K562 (cell line): ENCODE data around the gene IL15. TPM values are rescaled to one million over a fixed set of nuclear protein-coding genes. Genes with fewer than 3 reads are reported as not detected.

ENCODE experiments used
- ATAC-seq: fragments of 200-7000 bp; cut with Tn5 transposase; 3 replicates; pipeline ENCODE4 v1.9.1; 2020; ENCODE audit warnings: moderate library complexity
- BruUV-seq: library from RNA; stranded (reverse); fragments of 400-500 nt; replicated peaks from 2 replicates; lab custom pipeline; 2021; lab: Mats Ljungman, UMichigan
- CTCF ChIA-PET: fragments of 300-600 bp; formaldehyde crosslinking; extraction: SDS; loops from one replicate; lab custom pipeline; 2021; ENCODE audit warnings: low intra/inter-chr PET ratio; lab: Yijun Ruan, JAX
- POLR2A ChIA-PET: fragments of 300-600, 350-650 bp; sonication (Branson Sonifier 250); formaldehyde crosslinking; extraction: SDS; loops from one replicate; lab custom pipeline; 2021; ENCODE audit warnings: antibody characterized with exemption, inconsistent platforms; lab: Yijun Ruan, JAX
- DNase-seq, 4 experiments: peaks; one replicate each; pipeline versions ENCODE4 v3.0.0 to v3.0.0-alpha.2; 2011 to 2018; ENCODE audit warnings: low spot score in 3 of 4, mixed read lengths in 3 of 4; ENCODE audit errors: extremely low read depth in 1 of 4
- FAIRE-seq: peaks from 2 replicates; lab custom pipeline; 2011; peaks lifted over from hg19 to GRCh38; lab: Jason Lieb, UNC
- H2AFZ ChIP-seq: 2 replicates; pipeline ENCODE4 v1.6.0; 2011; ENCODE audit warnings: low read depth, low read length, control low read depth, inconsistent platforms
- H3K27ac ChIP-seq: fragments of 200-600 bp; 3 replicates; pipeline ENCODE4 v1.8.0; 2011; ENCODE audit warnings: low read depth, mild to moderate bottlenecking, control low read depth, inconsistent platforms, low read length, moderate library complexity, mixed read lengths; ENCODE audit errors: extremely low read depth
- H3K27me3 ChIP-seq, 2 experiments: fragments of 300-600 bp in 1 of 2; 2 replicates in 1 of 2; 3 replicates in 1 of 2; pipeline versions ENCODE4 v1.6.0 to v1.8.0; 2011; ENCODE audit warnings: inconsistent platforms in 2 of 2, low read length in 2 of 2, mild to moderate bottlenecking in 1 of 2, mixed read lengths in 1 of 2, moderate library complexity in 1 of 2; ENCODE audit not compliant: control insufficient read depth in 2 of 2, insufficient read depth in 2 of 2
- H3K36me3 ChIP-seq: fragments of 300-600 bp; 3 replicates; pipeline ENCODE4 v1.8.0; 2011; ENCODE audit warnings: mild to moderate bottlenecking, low read length, inconsistent platforms; ENCODE audit not compliant: control insufficient read depth, insufficient read depth
- H3K4me1 ChIP-seq, 2 experiments: fragments of 200-600 bp in 1 of 2; replicated peaks in 1 of 2; 2 replicates in 1 of 2; 3 replicates in 1 of 2; pipeline versions ENCODE4 v1.5.1 to v1.8.0; 2011; ENCODE audit warnings: inconsistent platforms in 2 of 2, low read length in 2 of 2, mild to moderate bottlenecking in 1 of 2, mixed read lengths in 1 of 2, moderate library complexity in 1 of 2; ENCODE audit not compliant: control insufficient read depth in 2 of 2, insufficient read depth in 2 of 2
- H3K4me2 ChIP-seq: 2 replicates; pipeline ENCODE4 v1.6.1; 2011; ENCODE audit warnings: low read length, control low read depth, inconsistent platforms, mixed read lengths; ENCODE audit not compliant: insufficient read depth
- H3K4me3 ChIP-seq: fragments of 200-600 bp; sonication (generic), shearing (Covaris generic); 2 replicates; pipeline ENCODE4 v1.5.1; 2016; ENCODE audit warnings: control low read depth, inconsistent platforms
- H3K79me2 ChIP-seq: fragments of 200-600 bp; 3 replicates; pipeline ENCODE4 v1.8.0; 2011; ENCODE audit warnings: low read length, inconsistent platforms; ENCODE audit not compliant: control insufficient read depth, insufficient read depth
- H3K9ac ChIP-seq, 2 experiments: 2 replicates each; pipeline versions ENCODE4 v1.6.0 to v1.6.1; 2011; ENCODE audit warnings: low read depth in 2 of 2, low read length in 2 of 2, control low read depth in 1 of 2, inconsistent platforms in 1 of 2, mild to moderate bottlenecking in 1 of 2, mixed read lengths in 1 of 2; ENCODE audit not compliant: insufficient read depth in 1 of 2
- H3K9me1 ChIP-seq: one replicate; pipeline ENCODE4 v1.6.0; 2011; ENCODE audit warnings: inconsistent platforms, mild to moderate bottlenecking, low read length, moderate library complexity; ENCODE audit not compliant: control insufficient read depth, insufficient read depth
- H3K9me3 ChIP-seq: replicated peaks from 2 replicates; pipeline ENCODE4 v1.5.1; 2011; ENCODE audit warnings: low read depth, low read length, inconsistent platforms; ENCODE audit not compliant: control insufficient read depth, insufficient read depth
- H4K20me1 ChIP-seq: replicated peaks from 2 replicates; pipeline ENCODE4 v1.6.1; 2011; ENCODE audit warnings: low read length, inconsistent platforms, mixed read lengths; ENCODE audit not compliant: control insufficient read depth, insufficient read depth
- CTBP1 ChIP-seq: fragments of 450-650 bp; IDR thresholded peaks from 2 replicates; pipeline ENCODE4 v1.6.1; 2016; ENCODE audit warnings: borderline replicate concordance
- DLX4 ChIP-seq: fragments of 250-450 bp; sonication (Bioruptor Pico); IDR thresholded peaks from 2 replicates; pipeline ENCODE4 v1.6.1; 2021; ENCODE audit warnings: mild to moderate bottlenecking
- FOXJ3 ChIP-seq: sonication (generic); formaldehyde crosslinking; IDR thresholded peaks from 2 replicates; pipeline ENCODE4 v1.4.0; 2020; ENCODE audit warnings: mild to moderate bottlenecking, missing genetic modification reagents
- KLF6 ChIP-seq: fragments of 250-450 bp; sonication (Bioruptor Pico); IDR thresholded peaks from 2 replicates; pipeline ENCODE4 v1.4.0; 2020; ENCODE audit warnings: mild to moderate bottlenecking, moderate library complexity, borderline replicate concordance
- MXD1 ChIP-seq: fragments of 250-450 bp; sonication (Bioruptor Pico); IDR thresholded peaks from 2 replicates; pipeline ENCODE4 v1.8.0; 2021; ENCODE audit warnings: borderline replicate concordance, mild to moderate bottlenecking, moderate library complexity; ENCODE audit not compliant: poor library complexity, severe bottlenecking
- SUPT5H ChIP-seq: fragments of 450-650 bp; IDR thresholded peaks from 2 replicates; pipeline ENCODE4 v1.6.1; 2016
- TAF15 ChIP-seq: fragments of 200-400 bp; formaldehyde crosslinking; IDR thresholded peaks from 2 replicates; pipeline ENCODE4 v1.6.1; 2017; ENCODE audit warnings: mild to moderate bottlenecking, low read depth, low read length, moderate library complexity
- ZC3H8 ChIP-seq: fragments of 450-650 bp; IDR thresholded peaks from 2 replicates; pipeline ENCODE4 v1.6.1; 2017
- ZNF76 ChIP-seq: fragments of 250-450 bp; sonication (Bioruptor Pico); IDR thresholded peaks from 2 replicates; pipeline ENCODE4 v1.4.0; 2020; ENCODE audit warnings: mild to moderate bottlenecking, moderate library complexity, borderline replicate concordance
- WGBS: fragments of 100-300 bp; shearing (Covaris generic); methylation state at CpG from one replicate; pipeline ENCODE4 v1.1.6; 2016; ENCODE audit warnings: low coverage, mixed read lengths; ENCODE audit not compliant: insufficient coverage; ENCODE audit errors: missing lambda C conversion rate; 5-methylcytosine and 5-hydroxymethylcytosine counted together
- in situ Hi-C: fragments of 300-500 bp; cut with MboI; formaldehyde crosslinking; loops from 4 replicates; pipeline ENCODE4 v1.15.0; 2018; ENCODE audit warnings: inconsistent platforms, mixed read lengths
- intact Hi-C: fragments of 100-400 bp; cut with micrococcal nuclease; formaldehyde crosslinking; loops from 2 replicates; pipeline ENCODE4 v1.14.2; 2022
- polyA plus RNA-seq, 8 experiments: library from polyadenylated mRNA; depleted of rRNA in 4 of 8; stranded (reverse) in 5 of 8; unstranded in 3 of 8; fragments of >200 nt; fragmentation: Nextera tagmentation in 2 of 8; fragmentation: Illumina TruSeq in 1 of 8; extraction: Ambion mirVana in 2 of 8; extraction: Trizol in 1 of 8; gene quantifications; 2 replicates each; pipeline versions ENCODE4 v1.2.1 to v1.2.3, GENCODE V29; 2011 to 2014; ENCODE audit warnings: inconsistent platforms in 1 of 8, missing spikeins in 1 of 8
- total RNA-seq, 7 experiments: library from RNA; depleted of rRNA in 6 of 7; stranded (reverse); fragments of >200 nt in 6 of 7; fragmentation: Illumina TruSeq in 2 of 7; extraction: Trizol in 2 of 7; gene quantifications; 2 replicates each; pipeline versions ENCODE4 v1.2.1 to v1.2.3, GENCODE V29; 2011 to 2021; ENCODE audit warnings: low replicate concordance in 1 of 7
- TF ChIP-seq, protein P1 (sequence below), 2 experiments: fragments of 450-650 bp in 1 of 2; sonication (generic) in 1 of 2; formaldehyde crosslinking in 1 of 2; IDR thresholded peaks in 1 of 2; conservative IDR thresholded peaks in 1 of 2; 2 replicates each; pipeline versions ENCODE4 v1.6.1 to v1.8.1; 2016 to 2023; ENCODE audit warnings: mild to moderate bottlenecking in 2 of 2, moderate library complexity in 2 of 2, inconsistent platforms in 1 of 2, missing genetic modification reagents in 1 of 2

IL15 gene
- total and polyA plus RNA-seq, 9 of the 15 experiments (the other 6 are each of a cell fraction or from before 2014, with no cell fraction given): 0.13 to 0.50 (median 0.34) TPM

DNA sequence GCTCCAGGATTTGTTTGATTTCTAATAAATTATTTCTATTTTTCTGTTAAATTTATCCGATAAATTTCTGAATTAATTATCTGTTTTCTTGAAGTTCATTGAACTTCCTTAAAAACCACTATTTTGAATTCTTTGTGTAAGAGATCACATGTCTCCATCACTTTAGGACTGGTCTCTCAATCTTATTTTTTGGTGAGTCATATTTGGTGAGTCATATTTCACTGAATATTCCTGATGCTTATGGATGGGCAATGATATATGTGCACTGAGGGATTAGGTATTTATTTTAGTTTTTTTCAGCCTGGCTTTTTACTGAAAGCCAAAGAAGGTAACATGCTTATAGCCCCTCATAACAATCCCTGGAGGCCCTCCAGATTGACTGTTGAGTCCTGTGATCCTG lies 48.5 kb upstream of the IL15 start:
- BruUV-seq: no TSS peak
- Histone ChIP-seq H3K4me1 (no peaks in the 10 kb centered on the region), H2AFZ (no peak overlapping the region), H4K20me1 (no peaks in the 10 kb centered on the region), H3K4me3 (no peak overlapping the region), H3K9ac (no peak overlapping the region), H3K79me2 (no peaks in the 10 kb centered on the region), H3K27ac (no peak overlapping the region), H3K9me3 (no peaks in the 10 kb centered on the region), H3K36me3 (no peaks in the 10 kb centered on the region), H3K4me2 (no peak overlapping the region), H3K27me3 (no peaks in the 10 kb centered on the region), H3K9me1 (no peaks in the 10 kb centered on the region)
- ChIA-PET CTCF (no interaction called here), POLR2A (no interaction called here)
- no peak for DNase-seq
- WGBS: 7% methylated on average over 1 of the region's 1 CpG
- ATAC-seq: no peak
- FAIRE-seq: no peak
- intact Hi-C loops: no loop called here
- in situ Hi-C loops: no loop called here
- no peak for TF ChIP-seq FOXJ3 (CRISPR knock-in tag)
- TF ChIP-seq, all 486 proteins: peak for 0

- Histone ChIP-seq H3K9ac (no peak overlapping the region), H3K36me3 (no peaks in the 10 kb centered on the region), H2AFZ (no peak overlapping the region), H3K79me2 (no peaks in the 10 kb centered on the region), H3K4me1 (no peaks in the 10 kb centered on the region), H3K9me1 (no peaks in the 10 kb centered on the region), H4K20me1 (no peaks in the 10 kb centered on the region), H3K27ac (no peak overlapping the region), H3K4me2 (no peak overlapping the region), H3K4me3 (no peak overlapping the region), H3K27me3 (no peaks in the 10 kb centered on the region), H3K9me3 (no peaks in the 10 kb centered on the region)
- in situ Hi-C loops: no loop called here
- CTCF ChIA-PET: no interaction called here
- POLR2A ChIA-PET: no interaction called here
- intact Hi-C loops: no loop called here
- ATAC-seq (no peak), DNase-seq (no peak), FAIRE-seq (no peak)
- no TSS peak for BruUV-seq
- TF ChIP-seq CTBP1 (no peak), MXD1 (CRISPR knock-in tag) (no peak), SUPT5H (no peak), ZC3H8 (no peak), KLF6 (CRISPR knock-in tag) (no peak), TAF15 (no peak), ZNF76 (CRISPR knock-in tag) (no peak), DLX4 (CRISPR knock-in tag) (no peak)
- TF ChIP-seq, protein P1, sequence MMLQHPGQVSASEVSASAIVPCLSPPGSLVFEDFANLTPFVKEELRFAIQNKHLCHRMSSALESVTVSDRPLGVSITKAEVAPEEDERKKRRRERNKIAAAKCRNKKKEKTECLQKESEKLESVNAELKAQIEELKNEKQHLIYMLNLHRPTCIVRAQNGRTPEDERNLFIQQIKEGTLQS (IDR thresholded peaks at IDR 0.05): no peak
- TF ChIP-seq, protein P1 (CRISPR knock-in tag; conservative IDR thresholded peaks at IDR 0.05): no peak
Observed at GRCh38 chr4:141595531-141595930, 40.9 kb upstream of the IL15 start.
